HG02852 (cell line): ENCODE data around the gene COL6A2.
"Not testable (repeated sequence)": the region's sequence is repeated elsewhere in the genome, so short reads cannot be mapped to it uniquely, and the experiment has no call there.

Experiments
- ATAC-seq: cut with Tn5 transposase; IDR thresholded peaks from one replicate; pipeline ENCODE4 v1.9.1; 2021; ENCODE audit warnings: mild to moderate bottlenecking, moderate library complexity; ENCODE audit not compliant: unreplicated experiment

The COL6A2 gene

DNA sequence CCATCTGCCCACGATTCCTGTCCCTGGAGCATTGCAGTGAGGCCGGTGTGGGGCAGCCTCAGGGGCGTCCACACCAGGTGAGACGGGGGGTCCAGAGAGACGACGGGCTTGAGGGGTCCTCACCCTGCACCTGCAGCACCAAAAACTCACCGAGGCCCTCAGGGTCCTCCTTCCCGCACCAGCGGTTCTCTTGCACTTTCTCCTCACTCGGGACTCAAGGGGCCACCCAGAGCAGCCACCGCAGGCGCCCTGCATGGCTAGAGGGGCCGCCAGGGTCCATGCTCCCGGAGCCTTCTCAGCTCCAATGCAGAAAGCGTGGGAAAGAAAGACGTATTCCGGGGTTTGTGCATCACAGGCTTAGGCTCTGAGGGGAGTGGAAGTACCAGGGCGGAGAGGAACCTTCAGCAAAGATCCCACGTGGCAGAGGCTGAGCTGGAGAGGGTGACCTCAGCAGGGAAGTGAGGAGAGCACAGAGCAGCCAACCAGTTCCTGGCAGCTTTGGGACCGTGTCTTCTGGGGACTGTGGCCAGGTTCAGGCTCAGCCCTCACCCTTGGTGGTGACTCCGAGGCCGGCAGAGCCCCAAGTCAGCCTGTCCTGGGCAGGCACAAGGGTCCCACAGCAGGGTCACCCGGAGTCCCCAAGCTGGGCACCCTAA is 19.5 kb upstream of the COL6A2 start:
- ATAC-seq = no peak

DNA sequence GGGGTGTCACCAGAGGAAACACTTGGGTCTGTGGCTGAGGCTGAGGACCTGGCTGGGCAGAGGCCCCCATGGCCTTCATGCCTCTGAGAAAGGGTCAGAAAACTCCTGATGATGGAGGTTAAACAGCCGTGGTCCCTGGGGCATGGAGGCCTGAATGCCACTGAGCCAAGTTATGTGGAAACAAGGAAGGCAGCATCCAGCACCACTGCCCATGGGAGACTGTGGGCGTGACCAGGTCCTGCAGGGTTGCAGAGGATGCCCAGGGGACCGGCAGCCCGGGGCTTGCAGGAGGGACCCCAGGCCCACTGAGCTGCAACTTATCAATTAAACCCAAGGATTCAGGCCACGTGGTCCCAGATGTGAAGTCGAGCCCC is 18.9 kb upstream of the COL6A2 start:
- no peak for ATAC-seq

- no peak for ATAC-seq
Observed at GRCh38 chr21:46079352-46080170, 18.4 kb upstream of the COL6A2 start.

- ATAC-seq = no peak
Observed at GRCh38 chr21:46080171-46081021, 17.5 kb upstream of the COL6A2 start.

DNA sequence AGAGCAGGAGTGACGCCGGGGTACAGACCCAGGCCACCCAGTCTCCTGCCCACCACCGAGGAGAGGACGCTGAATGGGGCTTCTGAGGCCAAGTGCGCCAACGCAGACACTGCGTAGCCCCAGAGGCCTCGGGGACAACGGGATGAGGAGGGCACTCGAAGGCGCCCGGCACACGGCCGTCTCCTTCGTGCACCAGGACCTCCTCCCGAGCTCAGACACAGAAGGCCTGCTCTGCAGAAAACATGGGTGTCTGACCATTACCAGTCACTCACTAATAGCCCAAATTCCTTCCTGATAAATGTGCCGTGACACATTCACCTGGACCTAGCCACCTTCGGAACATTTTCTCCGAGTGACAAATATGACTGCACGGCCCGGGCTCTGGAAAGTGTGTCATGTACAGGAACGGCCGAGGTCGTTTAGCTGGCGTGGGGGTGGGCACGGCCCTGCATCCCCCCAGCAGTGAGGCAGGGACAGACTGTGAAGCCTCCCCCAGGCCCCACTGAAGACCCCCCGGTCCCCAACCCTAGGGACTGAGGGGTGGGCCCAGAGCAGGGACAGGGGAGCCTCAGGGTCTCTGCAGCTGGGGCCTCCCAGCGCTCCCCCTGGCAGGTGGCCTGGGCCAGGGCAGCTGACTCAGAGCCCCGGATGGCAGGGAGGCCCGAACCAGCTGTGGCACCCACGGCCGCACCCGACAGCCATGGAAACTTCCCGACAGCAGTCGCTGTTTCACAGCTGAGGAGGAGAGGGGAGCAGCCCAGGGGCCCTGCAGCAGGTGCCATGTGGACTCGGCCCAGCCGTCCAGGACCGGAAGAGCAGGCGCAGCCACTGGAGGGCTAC is 16.7 kb upstream of the COL6A2 start:
- no peak for ATAC-seq

DNA sequence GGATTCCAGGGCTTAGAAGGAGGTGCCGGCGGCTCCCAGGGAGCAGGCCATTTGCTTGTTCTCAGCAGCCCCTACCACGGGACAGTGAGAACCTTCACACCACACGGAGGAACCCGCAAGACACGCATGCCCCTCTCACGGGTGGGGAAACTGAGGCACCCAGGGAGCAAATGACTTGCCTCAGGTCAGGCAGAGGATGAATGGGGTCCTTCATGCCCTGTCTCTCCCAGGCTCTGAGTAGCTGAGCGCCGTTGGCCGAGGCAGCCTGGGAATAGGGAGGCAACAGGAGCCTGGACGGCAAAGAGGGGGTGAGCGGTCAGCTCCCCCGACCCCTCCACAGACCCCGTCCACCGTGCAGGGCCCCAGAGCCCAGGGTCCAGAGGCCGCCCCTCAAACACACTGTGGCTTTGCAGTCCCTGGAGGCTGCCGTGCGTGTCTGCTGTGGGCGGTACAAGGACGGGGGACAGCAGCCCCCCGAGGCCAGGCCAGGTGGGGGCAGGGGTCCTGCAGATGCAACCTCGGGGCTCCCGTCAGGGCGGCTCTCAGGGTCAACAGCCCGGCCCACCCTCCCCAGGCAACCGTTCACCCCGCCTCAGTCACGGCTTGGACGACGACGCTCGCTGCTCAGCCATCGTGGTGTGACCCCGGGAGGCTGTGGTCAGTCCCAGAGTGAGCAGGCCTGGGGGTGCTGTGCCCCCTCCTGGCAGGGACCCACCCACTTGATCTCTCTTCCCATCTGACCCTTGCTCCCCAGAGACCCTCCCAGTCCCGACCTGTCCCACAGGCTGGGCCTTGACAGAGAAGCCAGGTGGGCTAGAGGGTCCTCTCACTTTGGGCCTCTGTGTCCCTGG is 15.8 kb upstream of the COL6A2 start:
- ATAC-seq = no peak

GRCh38 chr21:46082713-46082962 is 15.3 kb upstream of the COL6A2 start:
- ATAC-seq = no peak

DNA sequence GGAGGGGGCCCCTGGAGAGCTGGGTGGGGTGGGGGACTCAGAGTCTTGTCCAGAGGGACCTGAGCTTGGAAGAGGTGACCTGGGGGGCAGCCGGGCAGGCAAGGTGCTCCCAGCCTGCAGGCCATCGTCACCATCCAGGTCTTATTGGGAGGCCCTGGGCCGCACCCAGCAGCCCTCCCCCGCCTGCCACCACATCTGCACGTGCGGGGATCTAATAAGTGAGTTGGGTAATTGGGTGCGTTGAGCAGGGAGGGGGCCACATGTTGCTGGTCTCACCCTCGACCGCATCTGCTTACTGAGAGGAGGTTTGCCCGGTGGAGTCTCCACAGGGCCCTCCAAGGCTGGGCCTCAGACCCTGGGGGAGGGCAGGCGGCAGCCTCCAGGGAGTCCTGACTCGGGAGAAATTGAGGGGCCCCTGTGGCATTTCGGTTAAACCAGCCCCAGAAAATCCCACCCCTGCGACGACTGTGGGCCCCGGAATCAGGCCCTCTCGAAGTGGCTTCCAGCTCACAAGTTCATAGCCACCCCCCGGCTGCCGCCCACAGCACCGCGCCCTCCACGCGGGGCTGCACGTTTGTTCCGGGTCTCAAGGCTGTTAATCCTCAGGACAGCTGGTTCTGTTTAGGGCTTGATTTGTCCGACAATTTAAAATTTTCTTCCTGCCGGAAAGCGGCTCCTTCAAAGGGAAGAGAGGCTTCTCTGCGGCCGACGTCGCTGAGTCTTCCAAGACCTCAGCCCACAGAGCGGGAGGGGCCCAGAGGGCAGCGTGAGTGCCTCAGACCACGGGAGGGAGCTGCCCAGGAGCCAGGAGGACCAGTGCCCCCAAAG is 14.7 kb upstream of the COL6A2 start:
- no peak for ATAC-seq

DNA sequence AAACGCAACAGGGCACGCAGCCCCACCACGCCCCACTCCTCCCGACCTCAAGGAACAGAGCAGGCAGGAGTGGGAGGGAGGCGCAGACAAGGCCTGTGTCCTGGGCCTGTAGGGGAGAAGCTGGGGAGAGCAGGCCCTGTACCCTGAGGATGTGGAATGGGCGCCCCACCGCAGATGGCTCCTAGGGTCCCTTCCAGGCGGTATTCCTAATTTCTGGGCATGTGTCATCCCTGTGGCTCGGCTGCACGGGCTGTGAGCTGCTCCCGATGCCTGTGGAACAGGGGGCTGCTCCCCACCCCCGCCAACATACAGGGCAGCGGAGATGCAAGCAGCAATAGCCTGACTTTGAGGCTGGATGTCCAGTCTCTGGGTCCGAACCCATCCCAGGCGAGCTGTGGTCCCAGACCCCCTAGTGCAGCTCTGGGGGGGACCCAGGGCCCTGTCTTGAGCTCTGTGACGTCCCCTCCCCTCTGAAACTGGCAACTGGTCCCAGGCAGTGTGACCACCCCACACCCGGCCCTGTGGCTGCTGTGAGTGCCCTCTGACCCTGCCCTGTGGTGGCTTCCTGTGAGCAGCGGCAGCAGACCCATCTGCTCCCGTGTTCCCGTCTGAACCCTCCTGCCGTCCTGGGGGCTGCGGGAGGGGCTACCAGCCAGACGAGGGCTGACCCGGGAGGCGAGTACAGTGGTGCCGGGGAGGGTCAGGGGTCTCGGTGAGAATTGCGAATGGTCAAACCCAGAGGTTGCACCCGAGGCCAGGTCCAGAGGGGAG is 13.9 kb upstream of the COL6A2 start:
- ATAC-seq = no peak

DNA sequence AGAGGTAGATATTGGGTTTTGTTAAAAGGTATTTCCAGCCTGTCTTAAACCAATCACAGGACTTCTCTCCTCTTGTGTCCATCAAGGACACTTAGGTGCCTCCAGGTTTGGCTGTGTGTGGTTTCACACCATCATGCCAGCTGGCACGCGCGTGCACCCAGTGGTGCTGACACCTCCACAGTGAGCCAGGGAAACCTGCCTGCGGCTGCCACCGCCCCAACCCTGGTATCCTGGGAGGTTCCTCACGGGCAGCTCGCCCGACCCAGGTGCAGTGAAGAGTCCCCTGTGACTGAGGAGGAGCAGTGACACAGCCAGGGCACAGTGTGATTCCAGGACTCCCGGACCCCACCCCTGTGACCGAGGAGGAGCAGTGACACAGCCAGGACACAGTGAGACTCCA is 13.2 kb upstream of the COL6A2 start:
- no peak for ATAC-seq

DNA sequence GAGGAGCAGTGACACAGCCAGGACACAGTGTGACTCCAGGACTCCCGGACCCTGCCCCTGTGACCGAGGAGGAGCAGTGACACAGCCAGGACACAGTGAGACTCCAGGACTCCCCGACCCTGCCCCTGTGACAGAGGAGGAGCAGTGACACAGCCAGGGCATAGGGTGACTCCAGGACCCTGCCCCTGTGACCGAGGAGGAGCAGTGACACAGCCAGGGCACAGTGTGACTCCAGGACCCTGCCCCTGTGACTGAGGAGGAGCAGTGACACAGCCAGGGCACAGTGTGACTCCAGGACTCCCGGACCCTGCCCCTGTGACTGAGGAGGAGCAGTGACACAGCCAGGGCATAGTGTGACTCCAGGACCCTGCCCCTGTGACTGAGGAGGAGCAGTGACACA is 12.7 kb upstream of the COL6A2 start:
- not testable (repeated sequence) for ATAC-seq

- no peak for ATAC-seq
Observed at GRCh38 chr21:46087641-46088040, 10.3 kb upstream of the COL6A2 start.

DNA sequence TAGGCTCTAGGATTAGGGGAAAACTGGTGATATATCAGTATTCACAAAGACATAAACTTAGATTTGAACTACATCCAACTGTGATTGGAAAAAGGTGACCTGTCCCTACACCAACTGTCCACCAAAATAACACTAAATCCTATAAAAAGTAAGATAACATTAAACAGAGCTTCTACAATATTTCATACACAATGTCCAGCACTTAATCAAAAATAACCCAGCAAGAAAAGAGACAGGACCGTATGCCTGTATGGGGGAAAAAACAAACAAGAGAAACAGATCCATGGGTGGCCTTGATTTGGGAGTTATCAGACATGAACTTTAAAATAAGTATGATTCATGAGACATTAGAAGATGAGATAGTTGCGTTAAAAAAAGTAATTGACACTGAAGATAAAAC is 9.7 kb upstream of the COL6A2 start:
- no peak for ATAC-seq

- ATAC-seq = no peak
Observed at GRCh38 chr21:46089285-46089684, 8.6 kb upstream of the COL6A2 start.

- ATAC-seq = no peak
Observed at GRCh38 chr21:46091118-46091517, 6.8 kb upstream of the COL6A2 start.

GRCh38 chr21:46091631-46092025 is 6.3 kb upstream of the COL6A2 start:
- no peak for ATAC-seq

DNA sequence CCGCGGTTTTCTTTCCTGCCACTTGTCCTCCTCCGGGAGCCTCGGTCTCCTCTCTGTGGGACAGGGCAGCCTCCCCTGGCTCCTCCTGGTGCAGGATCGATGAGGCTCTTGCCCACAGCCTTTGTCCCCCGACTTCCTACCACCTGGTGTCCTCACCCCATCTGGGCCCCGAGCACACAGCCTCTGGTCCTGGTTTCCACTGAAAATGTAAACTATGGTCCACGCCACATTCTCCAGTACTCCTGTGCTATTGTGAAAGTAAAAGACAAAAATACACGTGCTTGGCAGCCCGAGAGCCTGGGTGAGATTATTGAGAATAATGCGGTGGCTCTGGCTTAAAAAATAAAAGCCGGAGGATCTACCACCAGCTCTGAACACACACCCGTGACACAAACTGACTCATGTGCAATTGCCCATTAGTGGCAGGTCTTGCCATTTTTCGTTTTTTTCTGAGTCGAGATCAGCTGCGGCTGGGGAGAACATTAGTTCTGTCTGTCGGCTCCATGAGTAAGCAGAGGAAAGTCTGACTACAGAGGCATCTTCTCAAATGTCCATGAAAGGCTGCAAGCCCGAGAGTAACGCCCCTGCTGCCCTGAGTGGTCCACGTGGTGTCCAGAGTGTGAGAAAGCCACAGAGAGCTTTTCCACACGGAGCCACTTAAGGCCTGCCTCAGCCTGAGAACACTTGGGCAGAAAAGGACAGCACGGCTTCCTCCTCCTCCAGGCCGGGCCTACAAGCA is 5.7 kb upstream of the COL6A2 start:
- no peak for ATAC-seq
